Ishikawa (cell line): Measurements from ENCODE around the gene EIF6.

Experiments
- CEBPB ChIP-seq: IDR thresholded peaks from 2 replicates; pipeline ENCODE4 v1.6.1; 2012
- EP300 ChIP-seq: IDR thresholded peaks from 2 replicates; pipeline ENCODE4 v1.6.1; 2012; ENCODE audit warnings: borderline replicate concordance
- FOXM1 ChIP-seq: IDR thresholded peaks from 2 replicates; pipeline ENCODE4 v1.6.1; 2012; ENCODE audit warnings: low read depth, borderline replicate concordance
- REST ChIP-seq: IDR thresholded peaks from 2 replicates; pipeline ENCODE4 v1.6.1; 2012; ENCODE audit warnings: low read depth, mild to moderate bottlenecking
- TF ChIP-seq, protein P1 (sequence below): IDR thresholded peaks from 2 replicates; pipeline ENCODE4 v1.6.1; 2012

DNA sequence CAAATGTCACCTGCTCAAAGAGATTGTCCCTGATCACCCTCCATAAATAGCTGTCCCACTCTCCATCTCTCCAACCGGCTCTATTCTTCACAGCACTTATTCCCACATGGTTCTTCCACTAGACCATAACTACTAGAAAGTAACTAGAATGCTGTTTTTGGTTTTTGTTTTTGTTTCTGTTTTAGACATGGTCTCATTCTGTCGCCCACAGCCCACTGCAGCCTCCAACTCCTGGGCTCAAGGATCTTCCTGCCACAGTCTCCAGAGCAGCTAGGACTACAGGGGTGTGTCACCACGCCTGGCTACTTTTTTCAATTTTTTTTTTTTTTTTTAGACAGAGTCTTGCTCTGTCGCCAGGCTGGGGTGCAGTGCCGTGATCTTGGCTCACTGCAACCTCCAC is 45.8 kb downstream of the EIF6 start:
- TF ChIP-seq, protein P1, sequence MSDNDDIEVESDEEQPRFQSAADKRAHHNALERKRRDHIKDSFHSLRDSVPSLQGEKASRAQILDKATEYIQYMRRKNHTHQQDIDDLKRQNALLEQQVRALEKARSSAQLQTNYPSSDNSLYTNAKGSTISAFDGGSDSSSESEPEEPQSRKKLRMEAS: no peak
- TF ChIP-seq CEBPB (no peak), EP300 (no peak), REST (no peak), FOXM1 (no peak)
